ENCODE results near the gene TMPRSS11D. TPM values are rescaled to one million over a fixed set of nuclear protein-coding genes. Genes with fewer than 3 reads are reported as not detected.

Gene TMPRSS11D
- total and polyA plus RNA-seq, 2 of the 4 experiments (the other 2 are of a cell fraction) = not detected

DNA sequence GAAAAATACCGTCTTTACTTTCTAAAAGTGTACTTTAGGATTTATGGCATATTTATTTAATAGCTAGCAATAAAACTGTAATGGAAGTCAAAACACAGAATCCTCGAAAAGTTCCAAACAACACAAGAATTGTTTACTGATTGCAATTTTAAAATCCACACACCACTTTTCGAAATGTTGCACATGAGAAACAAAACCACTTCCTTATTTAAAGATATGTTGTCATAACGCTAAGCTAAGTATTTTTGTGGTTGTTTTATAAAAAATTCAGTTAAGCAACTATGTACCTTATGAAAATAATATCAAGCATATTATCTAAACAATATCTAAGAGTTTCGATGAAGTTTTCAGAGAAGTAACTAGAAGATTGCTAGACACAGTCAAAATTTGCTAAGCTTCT lies 344 bp downstream of the TMPRSS11D start:
- H4K8ac ChIP-seq (ENCODE audit: low read depth in 2 of 2, low read length in 2 of 2) = no peak overlapping the region
- no peak overlapping the region for H3K27ac ChIP-seq (ENCODE audit: insufficient read depth, low read length)
- no peak overlapping the region for H3K9ac ChIP-seq (ENCODE audit: low read depth, low read length)
- CTCF ChIA-PET = no interaction called here
- H3K23ac ChIP-seq (ENCODE audit: low read depth, low read length) = no peak overlapping the region
- intact Hi-C loops (cut with micrococcal nuclease) (no loop called here), dilution Hi-C loops (cut with HindIII; ENCODE audit: low sequenced_read_pairs, unreplicated experiment) (no loop called here), in situ Hi-C loops (cut with MboI; ENCODE audit: low sequenced_read_pairs) (no loop called here)
- H2AFZ ChIP-seq (replicated peaks; ENCODE audit: low read length, poor library complexity) = no peak overlapping the region
- H3K18ac ChIP-seq (ENCODE audit: low read depth, low read length) = no peak overlapping the region
- no peak overlapping the region; the same call in 1 of the 2 replicates for H2BK120ac ChIP-seq (ENCODE audit: low read depth, low read length)
- no peaks in the 10 kb centered on the region for H3K36me3 ChIP-seq (ENCODE audit: control insufficient read depth, insufficient read depth, low read length)
- H3K4me3 ChIP-seq (ENCODE audit: insufficient read depth, low read depth, low read length) = no peak overlapping the region
- H3K56ac ChIP-seq (ENCODE audit: extremely low read depth, insufficient read depth, low read length) = no peak overlapping the region
- no peaks in the 10 kb centered on the region for H3K27me3 ChIP-seq (ENCODE audit: control insufficient read depth, insufficient read depth, low read length)
- no peaks in the 10 kb centered on the region for H4K20me1 ChIP-seq (ENCODE audit: insufficient read depth, low read length)
- no peak overlapping the region for H3K14ac ChIP-seq (replicated peaks; ENCODE audit: low read depth, low read length)
- H3K4me1 ChIP-seq (ENCODE audit: control insufficient read depth, insufficient read depth, low read length) = peaks cover 2% of the 10 kb centered on the region; the same call in 1 of the 2 replicates
- H2AK9ac ChIP-seq (replicated peaks; ENCODE audit: low read depth, low read length, poor library complexity) = no peak overlapping the region
- TF ChIP-seq, protein P1, sequence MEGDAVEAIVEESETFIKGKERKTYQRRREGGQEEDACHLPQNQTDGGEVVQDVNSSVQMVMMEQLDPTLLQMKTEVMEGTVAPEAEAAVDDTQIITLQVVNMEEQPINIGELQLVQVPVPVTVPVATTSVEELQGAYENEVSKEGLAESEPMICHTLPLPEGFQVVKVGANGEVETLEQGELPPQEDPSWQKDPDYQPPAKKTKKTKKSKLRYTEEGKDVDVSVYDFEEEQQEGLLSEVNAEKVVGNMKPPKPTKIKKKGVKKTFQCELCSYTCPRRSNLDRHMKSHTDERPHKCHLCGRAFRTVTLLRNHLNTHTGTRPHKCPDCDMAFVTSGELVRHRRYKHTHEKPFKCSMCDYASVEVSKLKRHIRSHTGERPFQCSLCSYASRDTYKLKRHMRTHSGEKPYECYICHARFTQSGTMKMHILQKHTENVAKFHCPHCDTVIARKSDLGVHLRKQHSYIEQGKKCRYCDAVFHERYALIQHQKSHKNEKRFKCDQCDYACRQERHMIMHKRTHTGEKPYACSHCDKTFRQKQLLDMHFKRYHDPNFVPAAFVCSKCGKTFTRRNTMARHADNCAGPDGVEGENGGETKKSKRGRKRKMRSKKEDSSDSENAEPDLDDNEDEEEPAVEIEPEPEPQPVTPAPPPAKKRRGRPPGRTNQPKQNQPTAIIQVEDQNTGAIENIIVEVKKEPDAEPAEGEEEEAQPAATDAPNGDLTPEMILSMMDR (conservative IDR thresholded peaks at IDR 0.05; ENCODE audit: low read depth, low read length) = no peak
- TF ChIP-seq CHD1 (IDR thresholded peaks at IDR 0.05; ENCODE audit: low read depth, low read length) = no peak
- no peak for TF ChIP-seq RAD21 (IDR thresholded peaks at IDR 0.05; ENCODE audit: low read length)
- no peak for TF ChIP-seq RCOR1 (IDR thresholded peaks at IDR 0.05; ENCODE audit: insufficient replicate concordance, low read length)
- TF ChIP-seq, protein P2, sequence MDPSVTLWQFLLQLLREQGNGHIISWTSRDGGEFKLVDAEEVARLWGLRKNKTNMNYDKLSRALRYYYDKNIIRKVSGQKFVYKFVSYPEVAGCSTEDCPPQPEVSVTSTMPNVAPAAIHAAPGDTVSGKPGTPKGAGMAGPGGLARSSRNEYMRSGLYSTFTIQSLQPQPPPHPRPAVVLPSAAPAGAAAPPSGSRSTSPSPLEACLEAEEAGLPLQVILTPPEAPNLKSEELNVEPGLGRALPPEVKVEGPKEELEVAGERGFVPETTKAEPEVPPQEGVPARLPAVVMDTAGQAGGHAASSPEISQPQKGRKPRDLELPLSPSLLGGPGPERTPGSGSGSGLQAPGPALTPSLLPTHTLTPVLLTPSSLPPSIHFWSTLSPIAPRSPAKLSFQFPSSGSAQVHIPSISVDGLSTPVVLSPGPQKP (IDR thresholded peaks at IDR 0.05; ENCODE audit: borderline replicate concordance, low read depth, low read length) = no peak
- TF ChIP-seq SMC3 (IDR thresholded peaks at IDR 0.05; ENCODE audit: low read depth, low read length) = no peak
- no peak for TF ChIP-seq MAFK (IDR thresholded peaks at IDR 0.05; ENCODE audit: low read depth, low read length)
- TF ChIP-seq RFX5 (IDR thresholded peaks at IDR 0.05; ENCODE audit: low read depth, low read length) = no peak
- no peak for TF ChIP-seq CEBPB (IDR thresholded peaks at IDR 0.05; ENCODE audit: low read depth, low read length)
- TF ChIP-seq NFE2L2 (IDR thresholded peaks at IDR 0.05; ENCODE audit: low read depth, low read length) = no peak
- no peak for TF ChIP-seq BHLHE40 (IDR thresholded peaks at IDR 0.05; ENCODE audit: low read depth, low read length)
- TF ChIP-seq, protein P3, sequence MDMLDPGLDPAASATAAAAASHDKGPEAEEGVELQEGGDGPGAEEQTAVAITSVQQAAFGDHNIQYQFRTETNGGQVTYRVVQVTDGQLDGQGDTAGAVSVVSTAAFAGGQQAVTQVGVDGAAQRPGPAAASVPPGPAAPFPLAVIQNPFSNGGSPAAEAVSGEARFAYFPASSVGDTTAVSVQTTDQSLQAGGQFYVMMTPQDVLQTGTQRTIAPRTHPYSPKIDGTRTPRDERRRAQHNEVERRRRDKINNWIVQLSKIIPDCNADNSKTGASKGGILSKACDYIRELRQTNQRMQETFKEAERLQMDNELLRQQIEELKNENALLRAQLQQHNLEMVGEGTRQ (IDR thresholded peaks at IDR 0.05; ENCODE audit: low read depth, low read length) = no peak
- TF ChIP-seq MXI1 (IDR thresholded peaks at IDR 0.05; ENCODE audit: borderline replicate concordance, low read depth, low read length) = no peak
- no peak for TF ChIP-seq POLR2A (IDR thresholded peaks at IDR 0.05; ENCODE audit: low read depth, low read length)
- no peak for TF ChIP-seq FOS (IDR thresholded peaks at IDR 0.05; ENCODE audit: low read depth, low read length)
- TF ChIP-seq MAZ (IDR thresholded peaks at IDR 0.05; ENCODE audit: borderline replicate concordance, low read depth, low read length) = no peak
- no peak overlapping the region for H2BK15ac ChIP-seq (ENCODE audit: low read depth, low read length)
- no peak overlapping the region for H4K5ac ChIP-seq (ENCODE audit: low read depth, low read length)
- no peak overlapping the region for H2BK20ac ChIP-seq (ENCODE audit: low read depth, low read length)
- H2BK5ac ChIP-seq (ENCODE audit: low read depth, low read length, poor library complexity, severe bottlenecking) = no peak overlapping the region
- ATAC-seq (ENCODE audit: low read depth) = no peak
- H3K4ac ChIP-seq (ENCODE audit: low read depth, low read length) = no peak overlapping the region
- H4K91ac ChIP-seq (ENCODE audit: insufficient read depth, low read depth, low read length) = no peak overlapping the region
- POLR2A ChIA-PET (ENCODE audit: unreplicated experiment) = interaction anchor here (0.6 kb wide), 1 partner anchor 262 kb away, joined by 3 read pairs; no protein-coding TSS in a partner anchor
- H3K4me2 ChIP-seq (ENCODE audit: low read depth, low read length) = no peak overlapping the region
- H3K9me1 ChIP-seq (ENCODE audit: insufficient read depth, low read length) = no peaks in the 10 kb centered on the region
- no peak for DNase-seq
- no peaks in the 10 kb centered on the region for H3K79me1 ChIP-seq (ENCODE audit: low read depth in 1 of 2, low read length in 2 of 2)
- no peaks in the 10 kb centered on the region for H3K9me3 ChIP-seq (ENCODE audit: control insufficient read depth, insufficient read depth, low read length)
- WGBS, 2 experiments (ENCODE audit: extremely low coverage in 2 of 2, insufficient read length in 1 of 2) = no CpG with 5 or more reads among the region's 5 CpGs
- H2AK5ac ChIP-seq (ENCODE audit: low read depth, low read length) = no peak overlapping the region
- no TSS peak for BruUV-seq (replicated peaks)
